ENCODE measurements around the gene RNPEPL1.

The RNPEPL1 gene

DNA sequence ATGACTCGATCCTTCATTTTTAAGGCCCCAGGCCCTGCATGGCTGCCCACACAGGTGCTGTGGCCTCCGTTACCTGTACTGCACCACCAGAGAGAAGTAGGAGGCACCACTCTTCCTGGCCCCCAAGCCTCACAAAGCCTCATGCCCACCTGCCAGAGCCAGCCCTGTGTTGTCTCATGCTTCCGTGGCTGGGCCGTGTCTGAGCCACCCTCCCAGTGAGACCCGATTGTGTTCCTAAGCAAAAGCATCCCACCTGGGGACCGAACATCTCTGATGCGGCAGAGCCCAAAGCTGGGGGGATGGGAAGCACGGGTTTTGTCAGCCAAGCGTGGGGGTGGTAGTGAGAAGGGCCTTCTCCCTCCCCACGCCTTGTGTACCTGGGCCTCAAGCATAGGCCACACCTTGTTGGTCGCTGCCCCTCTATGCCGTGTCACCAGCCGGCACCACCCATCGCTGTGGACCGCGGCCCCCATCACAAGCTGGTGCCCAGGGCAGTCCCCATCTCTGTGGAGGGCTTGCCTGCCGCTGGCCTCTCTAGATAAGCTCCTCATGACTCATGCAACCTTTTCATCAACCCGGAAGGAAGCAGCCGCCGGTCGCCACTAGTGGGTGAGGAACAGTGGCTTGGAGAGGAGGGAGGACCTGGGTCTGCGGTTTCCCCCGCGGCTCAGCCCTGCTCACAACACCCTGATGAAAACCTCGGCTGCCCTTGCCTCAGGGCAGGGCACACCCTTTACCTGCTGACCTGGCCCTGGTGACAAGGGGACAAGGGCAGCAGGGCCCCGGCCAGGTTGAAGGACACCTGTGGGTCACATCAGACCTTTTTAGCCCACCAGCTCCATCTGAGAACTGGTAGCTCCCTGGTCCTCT lies 2.7 kb upstream of the RNPEPL1 start:
- H3K27ac ChIP-seq (ENCODE audit: low read length): no peak overlapping the region
- H3K27me3 ChIP-seq (ENCODE audit: control insufficient read depth in 1 of 2, insufficient read depth in 2 of 2, low read length in 2 of 2): no peaks in the 10 kb centered on the region
- H3K9ac ChIP-seq (ENCODE audit: low read length in 2 of 2): peak overlapping the region; percentile 60
- peaks cover 56% of the 10 kb centered on the region for H3K4me1 ChIP-seq (ENCODE audit: control insufficient read depth, insufficient read depth, low read length)
- H3K36me3 ChIP-seq (ENCODE audit: control insufficient read depth in 2 of 2, insufficient read depth in 2 of 2, low read length in 2 of 2): no peaks in the 10 kb centered on the region
- no peaks in the 10 kb centered on the region for H3K9me3 ChIP-seq (ENCODE audit: control insufficient read depth in 2 of 2, low read length in 2 of 2)
- H3K4me3 ChIP-seq (ENCODE audit: low read length in 2 of 2): peak overlapping the region; percentile 6 to 58

DNA sequence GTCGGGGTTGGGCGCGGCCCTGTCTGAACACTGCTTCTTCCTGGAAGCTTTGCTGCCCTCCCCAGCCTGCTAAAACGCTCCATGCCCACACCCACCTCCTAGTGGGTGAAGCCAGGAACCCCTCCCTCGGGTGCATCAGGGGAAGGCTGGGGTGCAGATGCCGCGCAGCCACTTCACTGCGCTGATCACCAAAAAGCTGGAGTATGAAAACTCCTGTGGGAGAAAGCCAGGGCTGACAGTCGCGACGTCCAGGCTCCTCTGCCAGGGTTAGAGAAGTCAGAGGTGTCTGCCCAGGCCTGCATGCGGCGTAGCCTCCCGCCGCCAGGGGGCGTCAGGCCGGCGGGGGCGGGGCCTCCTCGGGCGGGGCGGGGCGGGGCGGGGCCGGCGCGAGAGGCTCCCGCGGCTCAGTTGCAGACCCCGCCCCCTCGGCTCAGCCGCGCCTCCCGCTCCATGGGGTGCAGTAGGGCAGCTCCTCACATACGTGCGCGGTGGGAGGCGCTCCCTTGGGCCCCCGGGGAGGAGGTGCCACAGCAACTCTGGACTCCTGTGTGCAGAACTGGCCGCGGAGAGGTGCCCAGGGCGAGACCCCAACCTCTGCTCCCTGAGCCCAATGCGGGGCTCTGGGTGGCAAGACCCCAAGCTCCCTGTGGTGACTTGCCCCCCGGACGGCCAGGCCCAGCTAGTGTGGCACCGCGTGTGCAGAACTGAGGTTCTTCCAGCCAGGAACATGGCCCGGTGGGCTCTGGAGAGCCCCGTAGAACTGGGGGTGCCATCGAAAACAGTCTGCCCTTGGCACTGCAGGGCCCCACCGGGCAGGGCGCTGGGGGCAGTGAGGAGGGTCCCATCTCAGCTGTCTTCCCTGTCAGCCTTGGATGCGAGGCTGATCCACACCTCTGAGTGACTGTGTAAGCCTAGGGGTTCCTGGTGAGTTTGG lies 1.8 kb upstream of the RNPEPL1 start:
- Histone ChIP-seq H3K9ac (ENCODE audit: low read length in 2 of 2) (peak overlapping the region; percentile 60 to 83), H3K27ac (ENCODE audit: low read length) (peak overlapping the region; percentile 75), H3K27me3 (ENCODE audit: control insufficient read depth in 1 of 2, insufficient read depth in 2 of 2, low read length in 2 of 2) (no peaks in the 10 kb centered on the region), H3K4me3 (ENCODE audit: low read length in 2 of 2) (peak overlapping the region; percentile 33 to 83), H3K36me3 (ENCODE audit: control insufficient read depth in 2 of 2, insufficient read depth in 2 of 2, low read length in 2 of 2) (no peaks in the 10 kb centered on the region), H3K4me1 (ENCODE audit: control insufficient read depth, insufficient read depth, low read length) (peaks cover 60% of the 10 kb centered on the region), H3K9me3 (ENCODE audit: control insufficient read depth in 2 of 2, low read length in 2 of 2) (no peaks in the 10 kb centered on the region)

DNA sequence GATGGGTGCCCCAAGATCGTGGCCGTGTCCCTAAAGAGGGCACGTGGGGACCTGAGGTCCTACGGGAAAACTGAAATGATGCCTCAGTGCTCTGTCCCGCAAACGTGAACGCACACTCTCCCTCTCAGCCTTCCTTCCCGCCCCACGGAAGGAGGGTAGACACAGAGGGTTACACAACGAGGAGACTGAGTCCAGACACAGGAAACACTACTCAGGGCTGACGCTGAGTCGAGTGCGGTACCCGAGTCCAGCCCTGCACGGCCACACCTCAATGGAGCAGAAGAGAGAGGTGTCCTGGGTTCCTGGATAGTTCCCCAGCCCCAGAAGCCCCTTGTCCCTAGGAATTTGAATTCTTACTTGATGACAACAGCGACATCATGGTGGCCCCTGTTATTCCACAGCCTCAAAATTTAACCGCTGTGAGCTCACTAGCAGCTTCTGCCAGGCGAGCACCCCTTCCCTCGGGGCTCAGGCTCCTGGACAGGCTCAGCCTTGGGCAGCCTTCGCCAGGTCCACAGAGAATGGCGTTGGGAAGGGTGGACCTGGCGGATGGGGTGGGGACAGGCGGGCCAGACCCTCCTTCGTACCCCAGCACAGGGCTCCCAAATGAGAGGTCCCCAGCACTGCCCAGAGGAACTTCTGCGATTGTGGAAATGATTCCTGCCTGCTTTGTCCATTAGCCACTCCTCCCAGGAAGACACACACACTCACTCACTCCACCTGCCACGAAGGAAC lies 980 bp upstream of the RNPEPL1 start:
- peaks cover 60% of the 10 kb centered on the region for H3K4me1 ChIP-seq (ENCODE audit: control insufficient read depth, insufficient read depth, low read length)
- H3K27me3 ChIP-seq (ENCODE audit: control insufficient read depth in 1 of 2, insufficient read depth in 2 of 2, low read length in 2 of 2): no peaks in the 10 kb centered on the region
- no peaks in the 10 kb centered on the region for H3K9me3 ChIP-seq (ENCODE audit: control insufficient read depth in 2 of 2, low read length in 2 of 2)
- peak overlapping the region; percentile 75 for H3K27ac ChIP-seq (ENCODE audit: low read length)
- H3K36me3 ChIP-seq (ENCODE audit: control insufficient read depth in 2 of 2, insufficient read depth in 2 of 2, low read length in 2 of 2): peaks cover 0 to 2% of the 10 kb centered on the region in 2 donors
- peak overlapping the region; percentile 74 to 83 for H3K9ac ChIP-seq (ENCODE audit: low read length in 2 of 2)
- H3K4me3 ChIP-seq (ENCODE audit: low read length in 2 of 2): peak overlapping the region; percentile 83 to 86

DNA sequence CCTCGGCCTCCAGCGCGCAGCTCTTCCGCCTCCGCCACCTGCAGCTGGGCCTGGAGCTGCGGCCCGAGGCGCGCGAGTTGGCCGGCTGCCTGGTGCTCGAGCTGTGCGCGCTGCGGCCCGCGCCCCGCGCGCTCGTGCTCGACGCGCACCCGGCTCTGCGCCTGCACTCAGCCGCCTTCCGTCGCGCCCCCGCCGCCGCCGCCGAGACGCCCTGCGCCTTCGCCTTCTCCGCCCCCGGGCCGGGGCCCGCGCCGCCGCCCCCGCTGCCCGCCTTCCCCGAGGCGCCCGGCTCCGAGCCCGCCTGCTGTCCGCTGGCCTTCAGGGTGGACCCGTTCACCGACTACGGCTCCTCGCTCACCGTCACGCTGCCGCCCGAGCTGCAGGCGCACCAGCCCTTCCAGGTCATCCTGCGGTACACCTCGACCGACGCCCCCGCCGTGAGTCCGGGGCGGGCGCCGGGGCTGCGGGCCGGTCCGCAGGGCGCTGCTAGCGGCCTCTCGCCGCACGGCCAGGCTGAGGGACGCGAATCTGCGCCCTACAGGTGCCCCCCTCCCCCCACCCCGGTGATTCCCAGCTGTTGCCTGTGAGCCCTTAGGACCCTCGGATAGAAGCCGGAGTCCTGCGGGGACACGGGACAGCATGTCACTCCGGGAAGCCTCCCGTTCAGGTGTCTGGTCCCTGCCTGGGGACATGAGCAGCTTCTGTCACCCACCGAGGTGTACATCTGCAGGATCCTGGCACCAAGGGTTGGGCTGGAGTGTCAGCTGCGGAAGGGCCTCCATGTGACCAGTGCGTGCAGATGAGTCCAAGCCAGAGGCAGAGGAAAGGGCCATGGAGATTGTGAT lies 616 bp downstream of the RNPEPL1 start:
- no peaks in the 10 kb centered on the region for H3K9me3 ChIP-seq (ENCODE audit: control insufficient read depth in 2 of 2, low read length in 2 of 2)
- no peaks in the 10 kb centered on the region for H3K27me3 ChIP-seq (ENCODE audit: control insufficient read depth in 1 of 2, insufficient read depth in 2 of 2, low read length in 2 of 2)
- H3K27ac ChIP-seq (ENCODE audit: low read length): peak overlapping the region; percentile 37
- H3K9ac ChIP-seq (ENCODE audit: low read length in 2 of 2): peak overlapping the region; percentile 60 to 69
- peaks cover 60% of the 10 kb centered on the region for H3K4me1 ChIP-seq (ENCODE audit: control insufficient read depth, insufficient read depth, low read length)
- peak overlapping the region; percentile 54 to 80 for H3K4me3 ChIP-seq (ENCODE audit: low read length in 2 of 2)
- H3K36me3 ChIP-seq (ENCODE audit: control insufficient read depth in 2 of 2, insufficient read depth in 2 of 2, low read length in 2 of 2): peaks cover 0 to 4% of the 10 kb centered on the region in 2 donors

DNA sequence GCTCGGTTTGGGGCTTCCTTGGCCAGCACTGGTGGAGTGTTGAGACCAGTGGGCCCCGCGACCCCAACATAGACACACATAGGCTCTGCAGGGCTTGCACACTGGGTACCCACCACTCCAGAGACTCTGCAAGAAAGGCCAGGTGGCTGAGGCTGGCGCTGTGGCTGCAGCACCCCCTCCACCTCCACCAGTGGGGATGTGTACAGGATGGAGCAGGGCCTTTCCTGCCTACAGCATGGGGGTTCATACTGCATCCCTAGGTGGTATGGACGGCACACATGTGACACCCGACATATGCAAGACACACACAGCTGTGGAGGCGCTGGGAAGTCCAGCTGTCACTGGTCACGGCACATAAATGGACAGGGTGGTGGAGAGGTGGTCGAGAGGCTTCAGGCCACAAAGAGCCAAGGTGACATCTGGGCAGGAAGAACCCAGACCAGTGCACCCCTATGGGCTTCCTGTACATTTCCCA lies 1.3 kb downstream of the RNPEPL1 start:
- H3K9ac ChIP-seq (ENCODE audit: low read length in 2 of 2): peak overlapping the region in 1 of 2 donors; percentile 69
- peak overlapping the region; percentile 54 to 80 for H3K4me3 ChIP-seq (ENCODE audit: low read length in 2 of 2)
- peak overlapping the region; percentile 37 for H3K27ac ChIP-seq (ENCODE audit: low read length)
- H3K36me3 ChIP-seq (ENCODE audit: control insufficient read depth in 2 of 2, insufficient read depth in 2 of 2, low read length in 2 of 2): peaks cover 0 to 6% of the 10 kb centered on the region in 2 donors
- H3K27me3 ChIP-seq (ENCODE audit: control insufficient read depth in 1 of 2, insufficient read depth in 2 of 2, low read length in 2 of 2): no peaks in the 10 kb centered on the region
- H3K9me3 ChIP-seq (ENCODE audit: control insufficient read depth in 2 of 2, low read length in 2 of 2): no peaks in the 10 kb centered on the region
- peaks cover 58% of the 10 kb centered on the region for H3K4me1 ChIP-seq (ENCODE audit: control insufficient read depth, insufficient read depth, low read length)

DNA sequence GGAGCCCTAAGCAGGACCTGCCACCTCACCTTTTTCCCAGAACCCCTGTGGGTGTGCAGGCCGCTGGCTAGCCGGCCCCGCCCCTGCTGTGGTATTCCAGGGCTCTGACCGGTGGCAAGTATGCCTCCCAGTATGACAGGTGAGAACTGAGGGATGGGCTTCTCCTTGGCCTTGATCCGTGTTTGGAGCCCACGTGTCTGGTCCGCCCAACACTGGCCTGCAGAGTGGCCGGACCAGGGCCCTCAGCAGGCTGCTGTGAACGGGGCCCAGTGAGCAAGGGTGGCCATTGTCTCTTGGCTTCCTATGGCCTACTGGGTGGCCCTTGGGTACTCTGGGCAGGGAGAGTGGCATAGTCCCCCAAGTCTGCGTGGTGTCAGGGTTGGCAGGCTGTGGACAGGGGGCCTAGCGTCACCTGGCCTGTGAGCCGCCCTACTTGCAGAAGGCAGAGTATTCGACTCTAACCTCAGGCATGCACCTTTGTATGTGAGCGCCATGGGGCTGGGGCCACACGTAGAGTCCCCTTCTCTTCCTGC lies 1.8 kb downstream of the RNPEPL1 start:
- no peaks in the 10 kb centered on the region for H3K27me3 ChIP-seq (ENCODE audit: control insufficient read depth in 1 of 2, insufficient read depth in 2 of 2, low read length in 2 of 2)
- no peak overlapping the region for H3K9ac ChIP-seq (ENCODE audit: low read length in 2 of 2)
- H3K27ac ChIP-seq (ENCODE audit: low read length): no peak overlapping the region
- peak overlapping the region; percentile 54 to 80 for H3K4me3 ChIP-seq (ENCODE audit: low read length in 2 of 2)
- no peaks in the 10 kb centered on the region for H3K9me3 ChIP-seq (ENCODE audit: control insufficient read depth in 2 of 2, low read length in 2 of 2)
- peaks cover 58% of the 10 kb centered on the region for H3K4me1 ChIP-seq (ENCODE audit: control insufficient read depth, insufficient read depth, low read length)
- H3K36me3 ChIP-seq (ENCODE audit: control insufficient read depth in 2 of 2, insufficient read depth in 2 of 2, low read length in 2 of 2): peaks cover 0 to 8% of the 10 kb centered on the region in 2 donors

DNA sequence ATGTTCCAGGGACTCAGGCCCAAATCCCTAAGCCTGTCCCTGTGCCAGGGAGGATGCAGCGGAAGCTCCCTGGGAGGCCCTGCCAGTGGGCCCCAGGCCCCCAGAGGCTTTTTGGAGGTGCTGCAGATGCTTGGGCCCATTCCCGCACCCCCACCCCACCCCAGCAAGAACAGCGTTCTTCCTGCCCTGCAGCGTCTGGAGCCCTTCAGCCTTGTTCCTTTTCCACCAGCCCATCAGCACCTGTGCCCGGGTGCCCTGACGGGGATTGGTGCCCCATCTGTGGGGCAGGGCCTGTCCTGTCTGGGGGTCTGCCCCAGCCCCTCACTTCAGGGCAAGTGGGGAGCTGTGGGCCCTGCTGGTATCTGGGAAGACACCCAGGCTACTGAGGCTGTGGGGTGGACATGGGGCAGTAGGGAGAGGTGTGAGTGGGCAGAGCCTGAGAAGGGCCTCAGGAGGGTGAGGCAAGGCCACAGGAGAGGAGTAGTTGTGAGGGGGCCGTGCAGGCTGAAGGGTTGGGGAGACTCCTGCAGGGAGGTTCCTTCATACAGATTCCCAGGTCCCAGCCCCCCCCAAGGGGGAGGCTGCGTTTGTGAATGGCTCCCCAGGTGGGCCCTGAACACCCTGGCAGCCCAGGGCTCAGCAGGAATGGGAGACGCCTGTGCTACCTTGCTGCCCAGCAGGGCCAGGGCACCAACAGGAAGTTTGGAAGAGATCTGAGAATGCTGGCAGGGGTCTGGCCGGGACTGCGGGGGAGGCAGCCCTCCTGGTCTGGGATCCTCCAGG lies 2.4 kb downstream of the RNPEPL1 start:
- Histone ChIP-seq H3K9ac (ENCODE audit: low read length in 2 of 2) (no peak overlapping the region), H3K27ac (ENCODE audit: low read length) (no peak overlapping the region), H3K4me3 (ENCODE audit: low read length in 2 of 2) (peak overlapping the region in 1 of 2 donors; percentile 80), H3K4me1 (ENCODE audit: control insufficient read depth, insufficient read depth, low read length) (peaks cover 52% of the 10 kb centered on the region), H3K27me3 (ENCODE audit: control insufficient read depth in 1 of 2, insufficient read depth in 2 of 2, low read length in 2 of 2) (no peaks in the 10 kb centered on the region), H3K36me3 (ENCODE audit: control insufficient read depth in 2 of 2, insufficient read depth in 2 of 2, low read length in 2 of 2) (peaks cover 0 to 8% of the 10 kb centered on the region in 2 donors), H3K9me3 (ENCODE audit: control insufficient read depth in 2 of 2, low read length in 2 of 2) (no peaks in the 10 kb centered on the region)

DNA sequence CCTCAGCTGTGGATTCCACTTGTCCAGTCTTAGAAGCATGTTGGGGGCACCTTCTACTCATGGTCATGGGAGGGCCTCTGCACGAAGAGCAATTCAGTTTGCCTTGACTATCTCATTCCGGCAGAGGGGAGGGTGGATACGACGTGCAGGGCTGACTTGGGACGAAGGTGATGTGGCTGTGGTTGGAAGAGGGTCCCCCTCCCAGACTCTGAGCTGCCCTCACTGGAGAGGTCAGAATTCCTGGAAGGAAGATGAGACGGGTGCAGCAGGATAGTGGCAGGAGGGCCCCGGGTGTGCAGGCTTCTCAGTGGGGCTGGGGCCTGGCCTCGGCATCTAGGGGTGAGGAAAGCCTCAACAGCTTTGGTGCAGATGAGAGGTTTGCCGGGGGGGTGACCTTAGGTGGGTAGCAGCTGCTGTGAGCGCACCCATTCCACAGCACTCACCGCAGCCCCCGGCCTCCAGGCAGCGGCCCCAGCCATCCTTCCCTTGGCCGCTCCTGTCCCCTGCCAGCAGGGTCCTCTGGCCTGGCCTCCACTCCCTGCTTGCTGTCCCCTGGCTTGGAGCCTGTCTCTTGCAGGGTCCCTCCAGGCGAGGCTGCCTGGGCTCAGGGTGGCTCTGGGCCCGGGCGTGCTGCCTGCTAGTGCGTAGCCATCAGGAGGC lies 3.2 kb downstream of the RNPEPL1 start:
- Histone ChIP-seq H3K4me1 (ENCODE audit: control insufficient read depth, insufficient read depth, low read length) (peaks cover 46% of the 10 kb centered on the region), H3K4me3 (ENCODE audit: low read length in 2 of 2) (no peak overlapping the region), H3K27ac (ENCODE audit: low read length) (no peak overlapping the region), H3K36me3 (ENCODE audit: control insufficient read depth in 2 of 2, insufficient read depth in 2 of 2, low read length in 2 of 2) (peaks cover 0 to 8% of the 10 kb centered on the region in 2 donors), H3K9ac (ENCODE audit: low read length in 2 of 2) (no peak overlapping the region), H3K27me3 (ENCODE audit: control insufficient read depth in 1 of 2, insufficient read depth in 2 of 2, low read length in 2 of 2) (no peaks in the 10 kb centered on the region), H3K9me3 (ENCODE audit: control insufficient read depth in 2 of 2, low read length in 2 of 2) (no peaks in the 10 kb centered on the region)

Measured in stomach smooth muscle (tissue), 2 donors.